Spleen (tissue), 11 donors: ENCODE data around the gene CD47. TPM values are rescaled to one million over a fixed set of nuclear protein-coding genes. Genes with fewer than 3 reads are reported as not detected.

ENCODE experiments used
- DNase-seq: peaks from one replicate; pipeline ENCODE4 v3.0.0-alpha.2; 2020
- H3K27ac ChIP-seq, 8 donors: fragments of 200-600 bp; sonication (generic) in 7 of 8; 1 replicate in 4 of 8; 2 replicates in 4 of 8; pipeline versions ENCODE4 v1.5.0 to v1.8.0; 2016 to 2021; ENCODE audit warnings: inconsistent platforms in 4 of 8, mild to moderate bottlenecking in 4 of 8, moderate library complexity in 1 of 8
- H3K27me3 ChIP-seq, 7 donors: fragments of 200-600 bp; sonication (generic) in 6 of 7; replicated peaks in 1 of 7; 1 replicate in 4 of 7; 2 replicates in 3 of 7; pipeline versions ENCODE4 v1.5.0 to v1.8.0; 2016 to 2021; ENCODE audit warnings: inconsistent platforms in 3 of 7, mild to moderate bottlenecking in 1 of 7
- H3K36me3 ChIP-seq, 6 donors: fragments of 200-600 bp; sonication (generic) in 5 of 6; 1 replicate in 4 of 6; 2 replicates in 2 of 6; pipeline versions ENCODE4 v1.5.0 to v1.8.0; 2016 to 2021; ENCODE audit warnings: inconsistent platforms in 2 of 6
- H3K4me1 ChIP-seq, 6 donors: fragments of 200-600 bp; sonication (generic) in 5 of 6; 1 replicate in 3 of 6; 2 replicates in 3 of 6; pipeline versions ENCODE4 v1.5.0 to v1.8.0; 2016 to 2021; ENCODE audit warnings: inconsistent platforms in 3 of 6
- H3K4me3 ChIP-seq, 8 donors: fragments of 200-600 bp; sonication (generic) in 7 of 8; 1 replicate in 4 of 8; 2 replicates in 4 of 8; pipeline versions ENCODE4 v1.5.0 to v1.8.0; 2016 to 2021; ENCODE audit warnings: inconsistent platforms in 4 of 8, mild to moderate bottlenecking in 4 of 8, moderate library complexity in 2 of 8
- H3K9me3 ChIP-seq, 8 donors: fragments of 200-600 bp; sonication (generic) in 7 of 8; 1 replicate in 4 of 8; 2 replicates in 4 of 8; pipeline versions ENCODE4 v1.5.0 to v1.8.0; 2016 to 2021; ENCODE audit warnings: inconsistent platforms in 4 of 8
- POLR2A ChIP-seq, 3 donors: fragments of 450-650 bp; IDR thresholded peaks; one replicate each; pipeline ENCODE4 v1.5.1; 2017; ENCODE audit warnings: antibody characterized with exemption in 3 of 3, mild to moderate bottlenecking in 1 of 3
- POLR2AphosphoS5 ChIP-seq, 3 donors: sonication (generic); formaldehyde crosslinking; IDR thresholded peaks; one replicate each; pipeline ENCODE4 v1.5.1; 2017; ENCODE audit warnings: antibody characterized with exemption in 3 of 3
- WGBS, 5 donors: extraction: QIAGEN DNeasy Blood & Tissue Kit in 3 of 5; methylation state at CpG; one replicate each; pipeline versions ENCODE4 v1.1.5 to v1.1.7; 2013 to 2018; 5-methylcytosine and 5-hydroxymethylcytosine counted together
- intact Hi-C: fragments of 100-400 bp; cut with DNase I; formaldehyde crosslinking; loops from one replicate; pipeline ENCODE4 v1.15.0; 2023; ENCODE audit warnings: low total_unique reads
- polyA plus RNA-seq, 3 donors: library from polyadenylated mRNA; stranded (reverse); fragments of 200-250 nt; gene quantifications; one replicate each; pipeline ENCODE4 v1.2.1, GENCODE V29; 2013
- total RNA-seq, 7 donors: library from RNA; depleted of rRNA in 3 of 7; stranded (reverse); fragments of >200 nt in 3 of 7; fragmentation: NEBNext Ultra II Directional in 4 of 7; extraction: Animal tissue kit (Norgen Biotek cat#: 25700) in 4 of 7; gene quantifications; one replicate each; pipeline versions ENCODE4 v1.1.0 to v1.2.1, GENCODE V29; 2016 to 2021
- TF ChIP-seq, protein P1 (sequence below), 11 experiments: fragments of 200-600 bp in 7 of 11; fragments of 450-650 bp in 4 of 11; sonication (generic) in 4 of 11; IDR thresholded peaks in 8 of 11; conservative IDR thresholded peaks in 3 of 11; 1 replicate in 7 of 11; 2 replicates in 4 of 11; pipeline versions ENCODE4 v1.4.0 to v1.8.0; 2016 to 2021; ENCODE audit warnings: antibody characterized with exemption in 11 of 11, inconsistent platforms in 4 of 11, mild to moderate bottlenecking in 1 of 11
- donor health status: healthy with polysubstance abuse.
- donor health status: DM: no; HTN: no; CAD: no; lungs with moderate emphysema.
- donor health status: DM: no; HTN: no; CAD: no.
- donor health status: Bipolar disorder and iron deficiency.
- donor health status: healthy.
- donor health status: DM: no; HTN: no; CAD: no.
- donor health status: DM: yes; HTN: yes; CAD: no.

CD47 gene
- total and polyA plus RNA-seq, 10 donors, result 48.2 to 156 (median 125) TPM

DNA sequence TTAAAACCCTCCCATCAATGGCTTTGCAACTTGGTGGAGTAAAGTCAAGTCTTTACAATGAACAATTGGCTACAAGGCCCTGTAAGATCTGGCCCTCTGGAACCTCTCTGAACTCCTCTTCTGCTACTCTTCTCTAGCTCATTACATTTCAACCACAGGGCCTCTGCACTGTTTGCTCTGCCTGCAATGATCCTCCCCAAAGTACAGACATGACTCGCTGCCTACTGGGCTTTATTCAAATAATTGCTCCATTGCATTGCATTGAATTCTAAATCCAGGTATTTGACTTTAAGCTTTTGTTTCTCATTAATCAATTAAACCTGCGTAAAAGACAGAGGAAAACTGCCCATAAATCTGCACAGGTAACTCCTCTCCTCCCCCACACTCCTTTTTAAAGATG, 96.7 kb downstream of the CD47 start:
- WGBS, 5 donors, result 93 to 98% (median 96%) methylated on average over 2 of the region's 2 CpGs
- no peaks in the 10 kb centered on the region for H3K36me3 ChIP-seq
- H3K4me3 ChIP-seq, result no peak overlapping the region
- H3K27me3 ChIP-seq, result no peaks in the 10 kb centered on the region
- no peaks in the 10 kb centered on the region for H3K9me3 ChIP-seq
- no peak for DNase-seq
- peaks cover 0 to 9% (median under 1%) of the 10 kb centered on the region in 6 donors for H3K4me1 ChIP-seq
- H3K27ac ChIP-seq, result no peak overlapping the region
- intact Hi-C loops, result no loop called here
- TF ChIP-seq POLR2AphosphoS5 (IDR thresholded peaks at IDR 0.05), result no peak
- no peak for TF ChIP-seq POLR2A (IDR thresholded peaks at IDR 0.05)
- TF ChIP-seq, protein P1, sequence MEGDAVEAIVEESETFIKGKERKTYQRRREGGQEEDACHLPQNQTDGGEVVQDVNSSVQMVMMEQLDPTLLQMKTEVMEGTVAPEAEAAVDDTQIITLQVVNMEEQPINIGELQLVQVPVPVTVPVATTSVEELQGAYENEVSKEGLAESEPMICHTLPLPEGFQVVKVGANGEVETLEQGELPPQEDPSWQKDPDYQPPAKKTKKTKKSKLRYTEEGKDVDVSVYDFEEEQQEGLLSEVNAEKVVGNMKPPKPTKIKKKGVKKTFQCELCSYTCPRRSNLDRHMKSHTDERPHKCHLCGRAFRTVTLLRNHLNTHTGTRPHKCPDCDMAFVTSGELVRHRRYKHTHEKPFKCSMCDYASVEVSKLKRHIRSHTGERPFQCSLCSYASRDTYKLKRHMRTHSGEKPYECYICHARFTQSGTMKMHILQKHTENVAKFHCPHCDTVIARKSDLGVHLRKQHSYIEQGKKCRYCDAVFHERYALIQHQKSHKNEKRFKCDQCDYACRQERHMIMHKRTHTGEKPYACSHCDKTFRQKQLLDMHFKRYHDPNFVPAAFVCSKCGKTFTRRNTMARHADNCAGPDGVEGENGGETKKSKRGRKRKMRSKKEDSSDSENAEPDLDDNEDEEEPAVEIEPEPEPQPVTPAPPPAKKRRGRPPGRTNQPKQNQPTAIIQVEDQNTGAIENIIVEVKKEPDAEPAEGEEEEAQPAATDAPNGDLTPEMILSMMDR (IDR thresholded peaks at IDR 0.05 in 8 of 11, conservative IDR thresholded peaks at IDR 0.05 in 3 of 11), result no peak

DNA sequence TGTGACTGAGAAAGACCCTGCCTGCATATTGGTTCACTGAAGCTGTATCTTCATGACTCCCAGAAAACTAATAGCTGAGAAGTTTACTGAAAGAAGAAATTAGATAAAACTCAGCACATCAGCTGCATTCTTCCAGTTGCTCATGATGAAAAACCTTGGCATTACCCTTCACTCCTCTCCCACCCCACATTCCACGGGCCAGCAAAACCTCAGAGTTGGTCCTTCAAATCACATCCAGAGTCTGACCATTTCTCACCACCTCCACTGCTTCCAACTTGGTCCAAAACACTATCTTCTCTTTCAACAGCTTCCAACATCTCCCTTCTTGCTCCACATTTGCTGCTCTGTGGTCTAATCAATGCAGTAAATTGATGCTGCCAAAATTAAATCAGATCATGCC, 97.1 kb downstream of the CD47 start:
- DNase-seq, result no peak
- Histone ChIP-seq H3K27me3 (no peaks in the 10 kb centered on the region), H3K4me3 (no peak overlapping the region), H3K36me3 (no peaks in the 10 kb centered on the region), H3K4me1 (peaks cover 0 to 13% (median 5%) of the 10 kb centered on the region in 6 donors), H3K27ac (no peak overlapping the region), H3K9me3 (no peaks in the 10 kb centered on the region)
- intact Hi-C loops, result no loop called here
- TF ChIP-seq POLR2A (IDR thresholded peaks at IDR 0.05) (no peak), POLR2AphosphoS5 (IDR thresholded peaks at IDR 0.05) (no peak)
- TF ChIP-seq, protein P1 (IDR thresholded peaks at IDR 0.05 in 8 of 11, conservative IDR thresholded peaks at IDR 0.05 in 3 of 11), result no peak
- WGBS, 5 donors, result 77 to 100% (median 90%) methylated on average over 1 of the region's 1 CpG

Other genes starting within 250 kb of the CD47 start
- gene IFT57, start 131.4 kb upstream of the CD47 start, total RNA-seq, result 10 to 100 TPM; 34.8 to 48.9 (median 40.3) TPM
- 10 to 100 TPM; 26.2 to 34.8 (median 31.8) TPM for gene IFT57, start 131.4 kb upstream of the CD47 start, polyA plus RNA-seq
- gene HHLA2, start 205.5 kb upstream of the CD47 start, total RNA-seq, result under 1 TPM in 3 of 7 donors, not detected in 4; 0.26 to 0.43 (median 0.37) TPM
- gene HHLA2, start 205.5 kb upstream of the CD47 start, polyA plus RNA-seq, result under 1 TPM; 0.09 to 0.11 (median 0.10) TPM